ENCODE results near the gene PBXIP1. TPM values are rescaled to one million over a fixed set of nuclear protein-coding genes. Genes with fewer than 3 reads are reported as not detected.

The PBXIP1 gene
- total and polyA plus RNA-seq, 2 of the 13 experiments (the other 11 are each of a cell fraction or from before 2014, with no cell fraction given) = 16.3 to 31.9 TPM

GRCh38 chr1:154998818-154999570, 43.1 kb upstream of the PBXIP1 start (continued):
- TF ChIP-seq ZBTB33 (CRISPR knock-in tag; IDR thresholded peaks at IDR 0.05) (peak; percentile 79), ZNF549 (CRISPR knock-in tag; IDR thresholded peaks at IDR 0.05) (no peak), TEAD2 (CRISPR knock-in tag; IDR thresholded peaks at IDR 0.05) (no peak), GRHL1 (CRISPR knock-in tag; conservative IDR thresholded peaks at IDR 0.05) (no peak), ZNF274 (CRISPR knock-in tag; IDR thresholded peaks at IDR 0.05) (no peak), ZSCAN5A (CRISPR knock-in tag; IDR thresholded peaks at IDR 0.05; ENCODE audit: borderline replicate concordance) (no peak)
- TF ChIP-seq, protein P1, sequence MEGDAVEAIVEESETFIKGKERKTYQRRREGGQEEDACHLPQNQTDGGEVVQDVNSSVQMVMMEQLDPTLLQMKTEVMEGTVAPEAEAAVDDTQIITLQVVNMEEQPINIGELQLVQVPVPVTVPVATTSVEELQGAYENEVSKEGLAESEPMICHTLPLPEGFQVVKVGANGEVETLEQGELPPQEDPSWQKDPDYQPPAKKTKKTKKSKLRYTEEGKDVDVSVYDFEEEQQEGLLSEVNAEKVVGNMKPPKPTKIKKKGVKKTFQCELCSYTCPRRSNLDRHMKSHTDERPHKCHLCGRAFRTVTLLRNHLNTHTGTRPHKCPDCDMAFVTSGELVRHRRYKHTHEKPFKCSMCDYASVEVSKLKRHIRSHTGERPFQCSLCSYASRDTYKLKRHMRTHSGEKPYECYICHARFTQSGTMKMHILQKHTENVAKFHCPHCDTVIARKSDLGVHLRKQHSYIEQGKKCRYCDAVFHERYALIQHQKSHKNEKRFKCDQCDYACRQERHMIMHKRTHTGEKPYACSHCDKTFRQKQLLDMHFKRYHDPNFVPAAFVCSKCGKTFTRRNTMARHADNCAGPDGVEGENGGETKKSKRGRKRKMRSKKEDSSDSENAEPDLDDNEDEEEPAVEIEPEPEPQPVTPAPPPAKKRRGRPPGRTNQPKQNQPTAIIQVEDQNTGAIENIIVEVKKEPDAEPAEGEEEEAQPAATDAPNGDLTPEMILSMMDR (CRISPR knock-in tag; IDR thresholded peaks at IDR 0.05) = peak; percentile 74
- TF ChIP-seq, protein P2, sequence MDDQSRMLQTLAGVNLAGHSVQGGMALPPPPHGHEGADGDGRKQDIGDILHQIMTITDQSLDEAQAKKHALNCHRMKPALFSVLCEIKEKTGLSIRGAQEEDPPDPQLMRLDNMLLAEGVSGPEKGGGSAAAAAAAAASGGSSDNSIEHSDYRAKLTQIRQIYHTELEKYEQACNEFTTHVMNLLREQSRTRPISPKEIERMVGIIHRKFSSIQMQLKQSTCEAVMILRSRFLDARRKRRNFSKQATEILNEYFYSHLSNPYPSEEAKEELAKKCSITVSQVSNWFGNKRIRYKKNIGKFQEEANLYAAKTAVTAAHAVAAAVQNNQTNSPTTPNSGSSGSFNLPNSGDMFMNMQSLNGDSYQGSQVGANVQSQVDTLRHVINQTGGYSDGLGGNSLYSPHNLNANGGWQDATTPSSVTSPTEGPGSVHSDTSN (CRISPR knock-in tag; IDR thresholded peaks at IDR 0.05; ENCODE audit: borderline replicate concordance) = no peak
